Right kidney (tissue), 1 donor: ENCODE results near the gene NEDD1.

Experiments used
- DNase-seq: peaks from one replicate; pipeline ENCODE4 v3.0.0-alpha.2; 2016

NEDD1 gene

GRCh38 chr12:96897421-96897820, 9.6 kb upstream of the NEDD1 start:
- no peak for DNase-seq

- DNase-seq = no peak
Observed at GRCh38 chr12:96901175-96901574, 5.9 kb upstream of the NEDD1 start.

- DNase-seq = no peak
Observed at GRCh38 chr12:96902076-96902475, 5.0 kb upstream of the NEDD1 start.

- DNase-seq = no peak
Observed at GRCh38 chr12:96906498-96906848, 584 bp upstream of the NEDD1 start.

GRCh38 chr12:96907671-96908422, 790 bp downstream of the NEDD1 start:
- DNase-seq = no peak

- no peak for DNase-seq
Observed at GRCh38 chr12:96908423-96908675, 1.3 kb downstream of the NEDD1 start.

- no peak for DNase-seq
Observed at GRCh38 chr12:96912261-96912660, 5.2 kb downstream of the NEDD1 start.

- no peak for DNase-seq
Observed at GRCh38 chr12:96912943-96913342, 5.9 kb downstream of the NEDD1 start.

- no peak for DNase-seq
Observed at GRCh38 chr12:96919510-96920210, 12.6 kb downstream of the NEDD1 start.

GRCh38 chr12:96948782-96949181, 41.7 kb downstream of the NEDD1 start:
- no peak for DNase-seq

GRCh38 chr12:96979532-96979931, 72.5 kb downstream of the NEDD1 start:
- DNase-seq = no peak

GRCh38 chr12:96980991-96981414, 73.9 kb downstream of the NEDD1 start:
- DNase-seq = no peak

- no peak for DNase-seq
Observed at GRCh38 chr12:96981911-96982310, 74.9 kb downstream of the NEDD1 start.

- no peak for DNase-seq
Observed at GRCh38 chr12:96982671-96983070, 75.6 kb downstream of the NEDD1 start.

GRCh38 chr12:96985515-96986362, 78.7 kb downstream of the NEDD1 start:
- DNase-seq = peak; percentile 67

GRCh38 chr12:96986883-96987523, 79.9 kb downstream of the NEDD1 start:
- no peak for DNase-seq

- DNase-seq = no peak
Observed at GRCh38 chr12:96988919-96989318, 81.9 kb downstream of the NEDD1 start.

GRCh38 chr12:96989916-96990315, 82.9 kb downstream of the NEDD1 start:
- no peak for DNase-seq

GRCh38 chr12:96994900-96995299, 87.8 kb downstream of the NEDD1 start:
- DNase-seq = no peak

- DNase-seq = no peak
Observed at GRCh38 chr12:96995861-96996260, 88.8 kb downstream of the NEDD1 start.

GRCh38 chr12:96997797-96998484, 90.9 kb downstream of the NEDD1 start:
- no peak for DNase-seq

- no peak for DNase-seq
Observed at GRCh38 chr12:97003276-97003675, 96.2 kb downstream of the NEDD1 start.
